ENCODE measurements around the gene PDE6G.

- peak; percentile 97 for TF ChIP-seq POLR2A (IDR thresholded peaks at IDR 0.05; ENCODE audit: low read depth, low read length)
- peak; percentile 94 for TF ChIP-seq TAF1 (IDR thresholded peaks at IDR 0.05; ENCODE audit: low read depth, low read length)
- TF ChIP-seq POLR2AphosphoS5 (IDR thresholded peaks at IDR 0.05; ENCODE audit: low read depth, low read length), result peak; percentile 97
- peak; percentile 90 for TF ChIP-seq SPI1 (IDR thresholded peaks at IDR 0.05; ENCODE audit: low read depth, low read length)
- peak; percentile 39 for TF ChIP-seq PAX5 (IDR thresholded peaks at IDR 0.05; ENCODE audit: insufficient read depth, low read length, severe bottlenecking)
Observed at GRCh38 chr17:81666342-81667191, 10.2 kb upstream of the PDE6G start, which contains the start of the genes CCDC137 and OXLD1.
